Measurements from ENCODE around the gene CD1D.
"Not testable (repeated sequence)": the region's sequence is repeated elsewhere in the genome, so short reads cannot be mapped to it uniquely, and the experiment has no call there.

CD1D gene

GRCh38 chr1:158176399-158176798, 4.3 kb upstream of the CD1D start:
- DNase-seq (ENCODE audit: low read depth, low spot score): no peak

GRCh38 chr1:158176849-158177699, 3.6 kb upstream of the CD1D start:
- DNase-seq (ENCODE audit: low read depth, low spot score): not testable (repeated sequence)

GRCh38 chr1:158177700-158178450, 2.8 kb upstream of the CD1D start:
- DNase-seq (ENCODE audit: low read depth, low spot score): no peak

GRCh38 chr1:158179301-158180041, 1.2 kb upstream of the CD1D start:
- DNase-seq (ENCODE audit: low read depth, low spot score): no peak

GRCh38 chr1:158181577-158181922, 855 bp downstream of the CD1D start:
- no peak for DNase-seq (ENCODE audit: low read depth, low spot score)

GRCh38 chr1:158185770-158186169, 5.1 kb downstream of the CD1D start:
- DNase-seq (ENCODE audit: low read depth, low spot score): no peak

GRCh38 chr1:158186180-158186579, 5.5 kb downstream of the CD1D start:
- no peak for DNase-seq (ENCODE audit: low read depth, low spot score)

- DNase-seq (ENCODE audit: low read depth, low spot score): no peak
Measured at GRCh38 chr1:158188611-158189010, 7.9 kb downstream of the CD1D start.

GRCh38 chr1:158189624-158190023, 8.9 kb downstream of the CD1D start:
- DNase-seq (ENCODE audit: low read depth, low spot score): no peak

GRCh38 chr1:158191299-158191698, 10.6 kb downstream of the CD1D start:
- no peak for DNase-seq (ENCODE audit: low read depth, low spot score)

- no peak for DNase-seq (ENCODE audit: low read depth, low spot score)
Measured at GRCh38 chr1:158196461-158196860, 15.8 kb downstream of the CD1D start.

- no peak for DNase-seq (ENCODE audit: low read depth, low spot score)
Measured at GRCh38 chr1:158199849-158200248, 19.2 kb downstream of the CD1D start.

- no peak for DNase-seq (ENCODE audit: low read depth, low spot score)
Measured at GRCh38 chr1:158200527-158200926, 19.8 kb downstream of the CD1D start.

GRCh38 chr1:158203693-158204457, 23.2 kb downstream of the CD1D start:
- DNase-seq (ENCODE audit: low read depth, low spot score): no peak

GRCh38 chr1:158204458-158204827, 23.7 kb downstream of the CD1D start:
- DNase-seq (ENCODE audit: low read depth, low spot score): no peak

GRCh38 chr1:158208586-158209116, 28.0 kb downstream of the CD1D start:
- no peak for DNase-seq (ENCODE audit: low read depth, low spot score)

- no peak for DNase-seq (ENCODE audit: low read depth, low spot score)
Measured at GRCh38 chr1:158212320-158212719, 31.6 kb downstream of the CD1D start.

GRCh38 chr1:158223445-158223844, 42.8 kb downstream of the CD1D start:
- not testable (repeated sequence) for DNase-seq (ENCODE audit: low read depth, low spot score)

- DNase-seq (ENCODE audit: low read depth, low spot score): no peak
Measured at GRCh38 chr1:158227904-158228623, 47.4 kb downstream of the CD1D start.

Data from activated CD4-positive, CD25-positive, alpha-beta regulatory T cell treated with anti-CD3 and anti-CD28 coated beads, Interleukin-2, amount 50 U/mL, for 16 hours (primary cell).